Activated CD4-positive, alpha-beta T cell treated with anti-CD3 and anti-CD28 coated beads, Interleukin-2, amount 10 ng/mL, durations not matched to agents 7 days and 5 days (primary cell): ENCODE measurements around the gene C2orf66. TPM values are rescaled to one million over a fixed set of nuclear protein-coding genes. Genes with fewer than 3 reads are reported as not detected.

ENCODE experiments used
- CTCF ChIA-PET: fragments of 350-600 bp; sonication (Branson Sonifier 250); formaldehyde crosslinking; loops from one replicate; lab custom pipeline; 2021; ENCODE audit warnings: antibody characterized with exemption; lab: Charles Lee
- POLR2A ChIA-PET: fragments of 350-600 bp; sonication (Branson Sonifier 250); formaldehyde crosslinking; loops from one replicate; lab custom pipeline; 2021; ENCODE audit warnings: antibody characterized with exemption; lab: Charles Lee
- DNase-seq: peaks from one replicate; pipeline ENCODE4 v3.0.0-alpha.2; 2020
- H3K27ac Mint-ChIP-seq: one replicate; pipeline ENCODE4 v1.8.0; 2021; ENCODE audit warnings: mild to moderate bottlenecking, moderate library complexity, mixed read lengths
- H3K27me3 Mint-ChIP-seq: one replicate; pipeline ENCODE4 v1.8.0; 2021; ENCODE audit warnings: mixed read lengths
- H3K36me3 Mint-ChIP-seq: one replicate; pipeline ENCODE4 v1.8.0; 2021; ENCODE audit warnings: low read depth, mixed read lengths
- H3K4me1 Mint-ChIP-seq: one replicate; pipeline ENCODE4 v1.8.0; 2021; ENCODE audit warnings: mixed read lengths
- H3K4me3 Mint-ChIP-seq: one replicate; pipeline ENCODE4 v1.8.0; 2021; ENCODE audit warnings: mild to moderate bottlenecking, moderate library complexity, mixed read lengths
- H3K9me3 Mint-ChIP-seq: one replicate; pipeline ENCODE4 v1.8.0; 2021; ENCODE audit warnings: mixed read lengths
- total RNA-seq, 2 experiments: library from RNA; stranded (reverse); gene quantifications; one replicate each; pipeline ENCODE4 v1.2.3, GENCODE V29; 2021

Gene C2orf66
- total RNA-seq, 2 experiments from 2014 or later = 0.20 to 0.44 TPM

- Mint-ChIP-seq H3K4me3 (no peak overlapping the region), H3K9me3 (peaks cover 13% of the 10 kb centered on the region), H3K36me3 (peaks cover 9% of the 10 kb centered on the region), H3K4me1 (no peaks in the 10 kb centered on the region), H3K27me3 (peaks cover 10% of the 10 kb centered on the region), H3K27ac (no peak overlapping the region)
- no peak for DNase-seq
- ChIA-PET POLR2A (no interaction called here), CTCF (interaction anchor here (1.1 kb wide), 1 partner anchor 9 kb away, joined by 4 read pairs; no protein-coding TSS in a partner anchor)
Observed at GRCh38 chr2:196821195-196821594, 12.0 kb upstream of the C2orf66 start.

DNA sequence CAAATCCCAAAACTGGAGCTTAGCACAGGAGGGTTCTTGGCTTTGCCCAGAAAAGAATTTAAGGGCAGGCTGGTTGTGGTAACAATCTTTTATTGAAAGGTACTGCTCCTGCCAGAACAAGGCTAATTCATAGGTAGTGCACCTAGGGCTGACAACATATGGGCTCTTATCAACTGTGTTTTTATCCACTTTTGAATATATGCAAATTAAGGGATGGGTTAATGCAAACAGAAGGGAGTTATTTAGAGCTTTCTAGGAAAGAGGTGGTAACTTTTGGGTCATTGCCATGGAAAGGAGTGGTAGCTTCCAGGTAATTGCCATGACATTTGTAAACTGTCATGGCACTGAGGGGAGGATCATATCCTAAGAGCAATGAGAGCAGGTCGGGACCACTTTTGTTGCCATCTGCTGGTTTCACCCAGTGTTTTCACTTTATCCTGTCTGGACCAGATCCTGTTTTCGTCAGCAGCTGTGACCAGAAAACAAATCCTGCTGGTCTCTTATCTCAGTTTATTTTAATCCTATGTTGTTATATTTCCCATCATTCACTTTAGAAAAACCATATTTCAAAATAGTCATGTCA is 981 bp downstream of the C2orf66 start:
- Mint-ChIP-seq H3K36me3 (no peaks in the 10 kb centered on the region), H3K4me1 (peaks cover 2% of the 10 kb centered on the region), H3K4me3 (no peak overlapping the region), H3K27ac (no peak overlapping the region), H3K27me3 (peaks cover 37% of the 10 kb centered on the region), H3K9me3 (no peaks in the 10 kb centered on the region)
- DNase-seq = no peak
- ChIA-PET POLR2A (interaction anchor here (0.6 kb wide), 1 partner anchor 11 kb away, joined by 3 read pairs; no protein-coding TSS in a partner anchor), CTCF (interaction anchor here (0.8 to 1.2 kb wide), 2 partner anchors 9 to 11 kb away, joined by 3 read pairs; partner anchors contain the start of gene GTF3C3)

GRCh38 chr2:196804381-196804780 is 4.8 kb downstream of the C2orf66 start:
- no peak overlapping the region for H3K4me3 Mint-ChIP-seq
- POLR2A ChIA-PET = no interaction called here
- H3K36me3 Mint-ChIP-seq = peaks cover 3% of the 10 kb centered on the region
- peaks cover 12% of the 10 kb centered on the region for H3K27me3 Mint-ChIP-seq
- no peak overlapping the region for H3K27ac Mint-ChIP-seq
- CTCF ChIA-PET = no interaction called here
- peaks cover 12% of the 10 kb centered on the region for H3K4me1 Mint-ChIP-seq
- peaks cover 3% of the 10 kb centered on the region for H3K9me3 Mint-ChIP-seq
- DNase-seq = no peak

- Mint-ChIP-seq H3K4me1 (peaks cover 23% of the 10 kb centered on the region), H3K27me3 (peaks cover 3% of the 10 kb centered on the region), H3K27ac (no peak overlapping the region), H3K4me3 (no peak overlapping the region), H3K9me3 (peaks cover 3% of the 10 kb centered on the region), H3K36me3 (peaks cover 6% of the 10 kb centered on the region)
- CTCF ChIA-PET = no interaction called here
- POLR2A ChIA-PET = no interaction called here
- DNase-seq = no peak
Observed at GRCh38 chr2:196802401-196802800, 6.8 kb downstream of the C2orf66 start.

GRCh38 chr2:196801674-196802261 is 7.4 kb downstream of the C2orf66 start:
- ChIA-PET CTCF (no interaction called here), POLR2A (no interaction called here)
- Mint-ChIP-seq H3K9me3 (peaks cover 3% of the 10 kb centered on the region), H3K4me3 (no peak overlapping the region), H3K27ac (no peak overlapping the region), H3K27me3 (peaks cover 3% of the 10 kb centered on the region), H3K36me3 (peaks cover 10% of the 10 kb centered on the region), H3K4me1 (peaks cover 28% of the 10 kb centered on the region)
- DNase-seq = no peak

- DNase-seq = no peak
- peaks cover 23% of the 10 kb centered on the region for H3K36me3 Mint-ChIP-seq
- H3K4me1 Mint-ChIP-seq = peaks cover 38% of the 10 kb centered on the region
- H3K4me3 Mint-ChIP-seq = peak overlapping the region; percentile 96
- peak overlapping the region; percentile 97 for H3K27ac Mint-ChIP-seq
- no peaks in the 10 kb centered on the region for H3K27me3 Mint-ChIP-seq
- ChIA-PET POLR2A (no interaction called here), CTCF (interaction anchor here (0.6 to 1.6 kb wide), 7 partner anchors 9 to 601 kb away, joined by 3 to 5 read pairs (median 3); no protein-coding TSS in a partner anchor)
- H3K9me3 Mint-ChIP-seq = peaks cover 3% of the 10 kb centered on the region
Observed at GRCh38 chr2:196798980-196799379, 10.2 kb downstream of the C2orf66 start.

GRCh38 chr2:196792865-196793264 is 16.3 kb downstream of the C2orf66 start:
- H3K36me3 Mint-ChIP-seq = peaks cover 57% of the 10 kb centered on the region
- CTCF ChIA-PET = no interaction called here
- H3K9me3 Mint-ChIP-seq = no peaks in the 10 kb centered on the region
- H3K4me1 Mint-ChIP-seq = peaks cover 22% of the 10 kb centered on the region
- no peaks in the 10 kb centered on the region for H3K27me3 Mint-ChIP-seq
- POLR2A ChIA-PET = no interaction called here
- peak overlapping the region; percentile 13 for H3K27ac Mint-ChIP-seq
- H3K4me3 Mint-ChIP-seq = no peak overlapping the region
- DNase-seq = no peak

GRCh38 chr2:196783431-196784094 is 25.6 kb downstream of the C2orf66 start:
- no peaks in the 10 kb centered on the region for H3K9me3 Mint-ChIP-seq
- H3K4me3 Mint-ChIP-seq = no peak overlapping the region
- H3K4me1 Mint-ChIP-seq = peaks cover 10% of the 10 kb centered on the region
- peaks cover 45% of the 10 kb centered on the region for H3K36me3 Mint-ChIP-seq
- DNase-seq = no peak
- H3K27ac Mint-ChIP-seq = no peak overlapping the region
- POLR2A ChIA-PET = no interaction called here
- CTCF ChIA-PET = interaction anchor here (0.7 kb wide), 1 partner anchor 17 kb away, joined by 3 read pairs; no protein-coding TSS in a partner anchor
- no peaks in the 10 kb centered on the region for H3K27me3 Mint-ChIP-seq

GRCh38 chr2:196767101-196767500 is 42.1 kb downstream of the C2orf66 start:
- H3K4me3 Mint-ChIP-seq = no peak overlapping the region
- no peaks in the 10 kb centered on the region for H3K4me1 Mint-ChIP-seq
- POLR2A ChIA-PET = no interaction called here
- no peaks in the 10 kb centered on the region for H3K27me3 Mint-ChIP-seq
- no peak for DNase-seq
- H3K36me3 Mint-ChIP-seq = peaks cover 40% of the 10 kb centered on the region
- CTCF ChIA-PET = no interaction called here
- no peaks in the 10 kb centered on the region for H3K9me3 Mint-ChIP-seq
- no peak overlapping the region for H3K27ac Mint-ChIP-seq

- Mint-ChIP-seq H3K4me3 (no peak overlapping the region), H3K4me1 (no peaks in the 10 kb centered on the region), H3K27me3 (no peaks in the 10 kb centered on the region), H3K9me3 (peaks cover 25% of the 10 kb centered on the region), H3K27ac (no peak overlapping the region), H3K36me3 (peaks cover 57% of the 10 kb centered on the region)
- no peak for DNase-seq
- ChIA-PET CTCF (interaction anchor here (0.7 to 1.4 kb wide), 2 partner anchors 8 to 145 kb away, joined by 3 to 8 read pairs; no protein-coding TSS in a partner anchor), POLR2A (no interaction called here)
Observed at GRCh38 chr2:196759378-196759706, 49.8 kb downstream of the C2orf66 start.

GRCh38 chr2:196758474-196759377 is 50.4 kb downstream of the C2orf66 start:
- H3K27me3 Mint-ChIP-seq = no peaks in the 10 kb centered on the region
- POLR2A ChIA-PET = no interaction called here
- H3K27ac Mint-ChIP-seq = no peak overlapping the region
- peaks cover 55% of the 10 kb centered on the region for H3K36me3 Mint-ChIP-seq
- H3K4me3 Mint-ChIP-seq = no peak overlapping the region
- CTCF ChIA-PET = interaction anchor here (0.6 to 0.7 kb wide), 2 partner anchors 145 to 606 kb away, joined by 3 read pairs; no protein-coding TSS in a partner anchor
- peaks cover 30% of the 10 kb centered on the region for H3K9me3 Mint-ChIP-seq
- no peaks in the 10 kb centered on the region for H3K4me1 Mint-ChIP-seq
- no peak for DNase-seq
